GM18951 (cell line): ENCODE results near the gene TSHZ1.

Source experiments
- POLR2A ChIP-seq: IDR thresholded peaks from 4 replicates; pipeline ENCODE4 v1.6.1; 2011; ENCODE audit warnings: mild to moderate bottlenecking; ENCODE audit not compliant: insufficient read length, insufficient read depth; ENCODE audit errors: extremely low read depth
- in situ Hi-C: fragments of 300-500 bp; cut with MboI; formaldehyde crosslinking; loops from one replicate; pipeline ENCODE4 v1.12.0; 2022; ENCODE audit warnings: low sequenced_read_pairs, mixed read lengths, inconsistent platforms; ENCODE audit not compliant: unreplicated experiment

Gene TSHZ1

GRCh38 chr18:75257605-75258004, 47.0 kb downstream of the TSHZ1 start:
- in situ Hi-C loops, result no loop called here

GRCh38 chr18:75261430-75262223, 51.0 kb downstream of the TSHZ1 start:
- in situ Hi-C loops, result no loop called here
- TF ChIP-seq POLR2A, result no peak

More at GRCh38 chr18:75257605-75258004, 47.0 kb downstream of the TSHZ1 start:
- no peak for TF ChIP-seq POLR2A

- in situ Hi-C loops, result no loop called here
- TF ChIP-seq POLR2A, result no peak
These were observed 51.9 kb downstream of the TSHZ1 start for GRCh38 chr18:75262511-75262910.

DNA sequence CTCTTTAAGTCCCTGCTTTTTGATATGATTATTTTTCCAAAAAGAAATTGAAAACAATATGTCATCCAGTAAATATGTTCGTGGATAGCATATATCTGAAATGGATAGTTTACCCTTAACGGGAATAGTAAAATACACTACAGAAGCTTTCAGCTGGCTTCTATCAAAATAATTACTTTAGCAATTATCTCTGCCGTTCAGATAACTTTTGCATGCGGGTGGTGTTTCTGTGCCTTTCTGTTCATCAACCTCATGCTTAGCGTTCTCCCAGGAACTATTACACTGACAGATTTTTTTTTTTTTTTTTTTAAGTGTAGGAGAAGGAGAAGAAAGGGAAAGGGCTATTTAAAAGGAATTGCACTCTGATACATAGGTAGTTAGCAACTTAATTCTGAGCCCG, 53.6 kb downstream of the TSHZ1 start:
- no peak for TF ChIP-seq POLR2A
- in situ Hi-C loops, result no loop called here

- in situ Hi-C loops, result no loop called here
- no peak for TF ChIP-seq POLR2A
These were observed 54.5 kb downstream of the TSHZ1 start for GRCh38 chr18:75264926-75265597.

GRCh38 chr18:75265872-75266271, 55.3 kb downstream of the TSHZ1 start:
- in situ Hi-C loops, result no loop called here
- TF ChIP-seq POLR2A, result no peak

GRCh38 chr18:75267643-75268363, 57.2 kb downstream of the TSHZ1 start:
- in situ Hi-C loops, result no loop called here

GRCh38 chr18:75268364-75268646, 57.7 kb downstream of the TSHZ1 start:
- in situ Hi-C loops, result no loop called here
- TF ChIP-seq POLR2A, result no peak

More at GRCh38 chr18:75267643-75268363, 57.2 kb downstream of the TSHZ1 start:
- TF ChIP-seq POLR2A, result no peak

- TF ChIP-seq POLR2A, result no peak
- in situ Hi-C loops, result no loop called here
These were observed 58.6 kb downstream of the TSHZ1 start for GRCh38 chr18:75269124-75269680.

DNA sequence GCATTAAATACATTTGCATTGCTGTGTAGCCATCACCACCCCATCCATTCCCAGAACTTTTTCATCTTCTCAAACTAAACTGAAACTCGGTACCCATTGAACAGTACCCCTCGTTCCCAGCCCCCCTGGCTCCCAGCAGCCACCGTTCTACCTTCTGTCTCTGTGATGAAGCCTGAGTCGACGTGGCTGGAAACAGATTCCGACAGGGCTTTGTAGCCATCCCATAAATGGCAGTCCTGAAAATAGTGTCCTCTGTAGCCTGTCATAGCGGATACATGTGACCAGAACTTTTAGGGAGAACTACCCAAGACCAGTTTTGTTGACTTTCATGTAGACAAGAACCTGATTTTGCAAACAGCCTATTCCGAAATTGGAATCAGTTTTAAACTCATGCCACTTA, 59.1 kb downstream of the TSHZ1 start:
- in situ Hi-C loops, result no loop called here
- TF ChIP-seq POLR2A, result no peak

DNA sequence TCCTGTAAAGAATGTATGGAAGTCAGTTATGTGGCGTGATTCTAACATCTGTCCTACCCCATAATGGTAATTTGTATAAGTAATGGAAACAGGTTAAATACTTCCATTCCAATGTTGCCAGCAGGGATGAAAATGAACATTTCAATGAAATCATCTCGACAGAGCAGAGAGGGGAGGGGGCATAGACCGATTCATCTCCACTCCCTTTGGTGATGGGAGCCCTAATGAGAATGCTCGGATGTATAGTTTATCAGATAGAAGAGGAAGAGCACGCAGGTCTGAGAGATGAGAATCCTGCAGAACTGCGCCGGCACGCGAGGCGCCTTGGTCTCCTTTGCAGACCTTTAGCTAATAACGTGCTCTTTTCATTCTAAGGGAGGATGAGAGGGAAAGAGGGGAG, 61.4 kb downstream of the TSHZ1 start:
- in situ Hi-C loops, result no loop called here

DNA sequence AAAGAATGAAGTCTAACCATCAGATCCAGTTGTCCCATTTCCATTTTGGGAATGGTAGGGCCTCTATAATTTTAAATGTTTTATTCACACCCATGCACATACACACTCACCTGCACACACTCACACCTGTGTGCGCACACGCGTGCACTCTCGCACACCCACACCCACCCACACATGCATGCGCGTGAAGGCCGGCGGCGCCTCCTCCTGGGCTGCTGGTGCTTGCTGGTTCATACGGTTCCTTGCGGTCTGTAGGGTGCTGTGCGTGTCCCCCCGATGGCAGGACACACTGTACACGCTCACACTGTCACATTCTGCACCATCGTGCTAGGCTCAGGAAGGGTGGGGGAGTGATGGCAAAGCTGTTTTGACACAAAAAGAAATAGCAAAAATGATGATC, 63.2 kb downstream of the TSHZ1 start:
- in situ Hi-C loops, result no loop called here

More for the DNA sequence above, 61.4 kb downstream of the TSHZ1 start:
- no peak for TF ChIP-seq POLR2A

GRCh38 chr18:75275226-75275625, 64.6 kb downstream of the TSHZ1 start:
- in situ Hi-C loops, result no loop called here

More for the DNA sequence above, 63.2 kb downstream of the TSHZ1 start:
- no peak for TF ChIP-seq POLR2A

More at GRCh38 chr18:75275226-75275625, 64.6 kb downstream of the TSHZ1 start:
- TF ChIP-seq POLR2A, result no peak
